Gastroesophageal sphincter (tissue), 4 donors: ENCODE measurements around the gene UBE4A. TPM values are rescaled to one million over a fixed set of nuclear protein-coding genes. Genes with fewer than 3 reads are reported as not detected.

ENCODE experiments used
- ATAC-seq: fragments of 150-250 bp; one replicate; pipeline ENCODE4 v1.9.1; 2016; ENCODE audit warnings: mild to moderate bottlenecking, moderate library complexity
- H3K27ac ChIP-seq, 4 donors: fragments of 200-600 bp; sonication (generic) in 3 of 4; 1 replicate in 3 of 4; 2 replicates in 1 of 4; pipeline ENCODE4 v1.5.1; 2016 to 2019
- H3K27me3 ChIP-seq: fragments of 200-600 bp; sonication (generic); one replicate; pipeline ENCODE4 v1.5.1; 2019
- H3K36me3 ChIP-seq, 2 donors: fragments of 200-600 bp; sonication (generic); one replicate each; pipeline ENCODE4 v1.5.1; 2019; ENCODE audit warnings: control low read depth in 1 of 2
- H3K4me1 ChIP-seq, 3 donors: fragments of 200-600 bp; sonication (generic); 1 replicate in 2 of 3; 2 replicates in 1 of 3; pipeline ENCODE4 v1.5.1; 2016 to 2019; ENCODE audit warnings: control low read depth in 2 of 3
- H3K4me3 ChIP-seq, 2 donors: fragments of 200-600 bp; sonication (generic); one replicate each; pipeline ENCODE4 v1.5.1; 2019; ENCODE audit warnings: mild to moderate bottlenecking in 1 of 2, moderate library complexity in 1 of 2
- H3K9me3 ChIP-seq, 3 donors: fragments of 200-600 bp; sonication (generic); one replicate each; pipeline ENCODE4 v1.5.1; 2017 to 2019; ENCODE audit warnings: control low read depth in 2 of 3
- EP300 ChIP-seq: sonication (generic); formaldehyde crosslinking; IDR thresholded peaks from one replicate; pipeline ENCODE4 v1.6.1; 2017; ENCODE audit warnings: antibody characterized with exemption, mild to moderate bottlenecking
- POLR2A ChIP-seq, 2 donors: fragments of 450-650 bp; IDR thresholded peaks; one replicate each; pipeline ENCODE4 v1.6.1; 2017; ENCODE audit warnings: antibody characterized with exemption in 2 of 2, mild to moderate bottlenecking in 2 of 2, moderate library complexity in 1 of 2
- POLR2AphosphoS5 ChIP-seq: sonication (generic); formaldehyde crosslinking; IDR thresholded peaks from one replicate; pipeline ENCODE4 v1.6.1; 2017; ENCODE audit warnings: antibody characterized with exemption
- WGBS, 2 donors: methylation state at CpG; one replicate each; pipeline ENCODE4 v1.1.5; 2018; ENCODE audit warnings: low coverage in 1 of 2; 5-methylcytosine and 5-hydroxymethylcytosine counted together
- total RNA-seq, 4 donors: library from RNA; depleted of rRNA; stranded (reverse); fragments of >200 nt; gene quantifications; one replicate each; pipeline ENCODE4 v1.1.0, GENCODE V29; 2016
- TF ChIP-seq, protein P1 (sequence below), 4 experiments: fragments of 200-600 bp in 2 of 4; fragments of 450-650 bp in 2 of 4; sonication (generic) in 1 of 4; IDR thresholded peaks; one replicate each; pipeline ENCODE4 v1.5.1; 2017 to 2019; ENCODE audit warnings: antibody characterized with exemption in 4 of 4, mild to moderate bottlenecking in 2 of 4, moderate library complexity in 2 of 4

Gene UBE4A
- total RNA-seq, 4 donors from 2014 or later: 37.3 to 44.6 (median 42.8) TPM

- Histone ChIP-seq H3K27me3 (no peaks in the 10 kb centered on the region), H3K4me1 (peaks cover 0 to 9% (median 0%) of the 10 kb centered on the region in 3 donors), H3K9me3 (no peaks in the 10 kb centered on the region), H3K27ac (no peak overlapping the region), H3K4me3 (no peak overlapping the region), H3K36me3 (peaks cover 0 to 73% of the 10 kb centered on the region in 2 donors)
- ATAC-seq: no peak
- TF ChIP-seq, protein P1, sequence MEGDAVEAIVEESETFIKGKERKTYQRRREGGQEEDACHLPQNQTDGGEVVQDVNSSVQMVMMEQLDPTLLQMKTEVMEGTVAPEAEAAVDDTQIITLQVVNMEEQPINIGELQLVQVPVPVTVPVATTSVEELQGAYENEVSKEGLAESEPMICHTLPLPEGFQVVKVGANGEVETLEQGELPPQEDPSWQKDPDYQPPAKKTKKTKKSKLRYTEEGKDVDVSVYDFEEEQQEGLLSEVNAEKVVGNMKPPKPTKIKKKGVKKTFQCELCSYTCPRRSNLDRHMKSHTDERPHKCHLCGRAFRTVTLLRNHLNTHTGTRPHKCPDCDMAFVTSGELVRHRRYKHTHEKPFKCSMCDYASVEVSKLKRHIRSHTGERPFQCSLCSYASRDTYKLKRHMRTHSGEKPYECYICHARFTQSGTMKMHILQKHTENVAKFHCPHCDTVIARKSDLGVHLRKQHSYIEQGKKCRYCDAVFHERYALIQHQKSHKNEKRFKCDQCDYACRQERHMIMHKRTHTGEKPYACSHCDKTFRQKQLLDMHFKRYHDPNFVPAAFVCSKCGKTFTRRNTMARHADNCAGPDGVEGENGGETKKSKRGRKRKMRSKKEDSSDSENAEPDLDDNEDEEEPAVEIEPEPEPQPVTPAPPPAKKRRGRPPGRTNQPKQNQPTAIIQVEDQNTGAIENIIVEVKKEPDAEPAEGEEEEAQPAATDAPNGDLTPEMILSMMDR (IDR thresholded peaks at IDR 0.05): no peak
- no peak for TF ChIP-seq POLR2A (IDR thresholded peaks at IDR 0.05)
- TF ChIP-seq EP300: no peak
- TF ChIP-seq POLR2AphosphoS5: no peak
- WGBS, 2 donors: 89 to 100% methylated on average over 1 of the region's 1 CpG
These were observed 6.9 kb downstream of the UBE4A start for GRCh38 chr11:118366287-118366686.

DNA sequence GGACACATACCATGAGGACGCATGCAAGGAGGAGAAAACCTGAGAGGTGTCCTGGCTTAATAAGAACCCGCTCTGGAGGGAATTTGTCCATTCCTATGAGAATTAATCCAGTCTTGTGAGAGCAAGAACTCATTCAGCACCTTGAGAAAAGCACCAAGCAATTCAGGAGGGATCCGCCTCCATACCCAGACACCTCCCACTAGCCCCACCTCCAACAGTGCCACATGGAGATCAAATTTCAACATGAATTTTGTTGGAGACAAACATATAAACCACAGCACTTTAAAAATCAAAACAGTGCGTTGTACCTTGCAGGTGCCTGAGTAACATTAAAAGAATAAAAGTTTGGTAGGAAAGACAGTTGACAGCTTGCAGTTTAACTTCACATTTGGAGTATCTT is 11.4 kb downstream of the UBE4A start:
- Histone ChIP-seq H3K9me3 (no peaks in the 10 kb centered on the region), H3K4me1 (no peaks in the 10 kb centered on the region), H3K4me3 (no peak overlapping the region), H3K27ac (no peak overlapping the region), H3K36me3 (peaks cover 0 to 100% of the 10 kb centered on the region in 2 donors), H3K27me3 (no peaks in the 10 kb centered on the region)
- WGBS, 2 donors: 92 to 93% methylated on average over 2 to 4 of the region's 4 CpGs
- no peak for ATAC-seq
- TF ChIP-seq POLR2A (IDR thresholded peaks at IDR 0.05) (no peak), POLR2AphosphoS5 (no peak), EP300 (no peak)
- TF ChIP-seq, protein P1 (IDR thresholded peaks at IDR 0.05): no peak

DNA sequence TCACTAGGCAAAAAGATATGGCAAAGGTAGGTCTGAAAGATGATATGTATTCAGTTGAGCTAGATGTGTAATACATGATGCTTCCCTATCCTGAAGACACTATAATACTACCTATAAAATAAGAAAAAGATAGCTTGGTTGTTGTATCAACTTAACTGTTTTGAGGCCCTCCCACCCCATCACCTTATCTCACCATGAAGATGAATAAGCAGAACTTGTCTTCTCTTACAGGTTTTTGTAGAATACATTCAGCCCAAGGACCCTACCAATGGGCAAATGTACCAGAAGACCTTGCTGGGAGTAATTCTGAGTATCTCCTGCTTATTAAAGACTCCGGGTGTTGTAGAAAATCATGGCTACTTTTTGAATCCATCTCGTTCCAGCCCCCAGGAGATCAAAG is 13.9 kb downstream of the UBE4A start:
- WGBS, 2 donors: 94 to 100% methylated on average over 1 to 2 of the region's 2 CpGs
- no peak for TF ChIP-seq POLR2A (IDR thresholded peaks at IDR 0.05)
- no peak for TF ChIP-seq EP300
- no peak for TF ChIP-seq POLR2AphosphoS5
- TF ChIP-seq, protein P1 (IDR thresholded peaks at IDR 0.05): no peak
- H3K36me3 ChIP-seq: peaks cover 0 to 99% of the 10 kb centered on the region in 2 donors

GRCh38 chr11:118373871-118374270 is 14.5 kb downstream of the UBE4A start:
- H3K4me3 ChIP-seq: no peak overlapping the region
- WGBS, 2 donors: 86 to 89% methylated on average over 3 to 5 of the region's 5 CpGs
- no peaks in the 10 kb centered on the region for H3K9me3 ChIP-seq
- no peaks in the 10 kb centered on the region for H3K27me3 ChIP-seq
- TF ChIP-seq, protein P1 (IDR thresholded peaks at IDR 0.05): no peak
- TF ChIP-seq POLR2A (IDR thresholded peaks at IDR 0.05) (no peak), POLR2AphosphoS5 (no peak), EP300 (no peak)
- no peaks in the 10 kb centered on the region for H3K4me1 ChIP-seq
- peaks cover 0 to 99% of the 10 kb centered on the region in 2 donors for H3K36me3 ChIP-seq
- H3K27ac ChIP-seq: no peak overlapping the region
- no peak for ATAC-seq

More for the DNA sequence above, 13.9 kb downstream of the UBE4A start:
- H3K27ac ChIP-seq: no peak overlapping the region
- no peak for ATAC-seq
- no peaks in the 10 kb centered on the region for H3K27me3 ChIP-seq
- H3K4me3 ChIP-seq: no peak overlapping the region
- no peaks in the 10 kb centered on the region for H3K9me3 ChIP-seq
- H3K4me1 ChIP-seq: no peaks in the 10 kb centered on the region

DNA sequence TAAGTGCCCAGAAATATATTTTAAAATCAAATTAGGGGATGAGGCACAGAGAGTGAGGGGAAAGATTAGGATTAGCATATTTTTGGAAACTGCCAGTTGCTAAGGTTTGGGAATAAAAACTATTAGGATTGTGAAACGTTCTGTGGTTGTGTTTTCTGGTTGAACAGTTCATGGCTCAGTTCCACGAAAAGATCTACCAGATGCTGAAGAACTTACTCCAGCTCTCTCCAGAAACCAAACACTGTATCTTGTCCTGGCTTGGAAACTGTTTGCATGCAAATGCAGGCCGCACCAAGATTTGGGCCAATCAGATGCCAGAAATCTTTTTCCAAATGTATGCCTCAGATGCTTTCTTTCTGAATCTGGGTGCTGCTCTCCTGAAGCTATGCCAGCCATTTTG is 15.3 kb downstream of the UBE4A start:
- Histone ChIP-seq H3K9me3 (no peaks in the 10 kb centered on the region), H3K36me3 (peaks cover 0 to 99% of the 10 kb centered on the region in 2 donors), H3K4me3 (no peak overlapping the region), H3K27ac (no peak overlapping the region), H3K27me3 (no peaks in the 10 kb centered on the region), H3K4me1 (no peaks in the 10 kb centered on the region)
- ATAC-seq: no peak
- TF ChIP-seq POLR2AphosphoS5: no peak
- TF ChIP-seq POLR2A (IDR thresholded peaks at IDR 0.05): no peak
- TF ChIP-seq, protein P1 (IDR thresholded peaks at IDR 0.05): no peak
- TF ChIP-seq EP300: no peak
- WGBS, 2 donors: 77 to 81% methylated on average over 3 of the region's 3 CpGs
